GM12872 (cell line): ENCODE data around the gene PLXNB2.

Source experiments
- TF ChIP-seq, protein P1 (sequence below): IDR thresholded peaks from 3 replicates; pipeline ENCODE4 v1.5.1; 2011; ENCODE audit warnings: low read depth, mild to moderate bottlenecking, low read length, moderate library complexity; ENCODE audit not compliant: insufficient read depth

Gene PLXNB2

DNA sequence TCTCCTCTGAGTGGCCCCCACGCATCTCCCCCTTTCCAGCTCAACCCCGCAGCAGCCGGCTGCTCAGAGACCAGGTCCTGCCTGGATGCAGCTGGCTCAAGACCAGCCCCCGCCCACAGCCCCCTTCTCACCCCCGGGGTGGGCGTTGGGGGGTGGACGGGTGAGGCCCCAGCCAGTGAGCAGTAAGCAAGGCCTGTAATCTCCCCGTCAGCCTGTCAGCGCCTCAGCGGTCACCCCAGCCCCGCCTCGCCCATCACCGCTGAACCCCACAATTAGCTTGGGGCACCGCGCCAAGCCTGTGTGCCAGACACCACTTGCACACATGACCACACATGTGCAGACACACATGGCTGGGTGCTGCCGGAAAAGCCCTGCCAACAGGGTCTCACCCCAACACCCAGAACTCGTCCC, 5.9 kb downstream of the PLXNB2 start:
- TF ChIP-seq, protein P1, sequence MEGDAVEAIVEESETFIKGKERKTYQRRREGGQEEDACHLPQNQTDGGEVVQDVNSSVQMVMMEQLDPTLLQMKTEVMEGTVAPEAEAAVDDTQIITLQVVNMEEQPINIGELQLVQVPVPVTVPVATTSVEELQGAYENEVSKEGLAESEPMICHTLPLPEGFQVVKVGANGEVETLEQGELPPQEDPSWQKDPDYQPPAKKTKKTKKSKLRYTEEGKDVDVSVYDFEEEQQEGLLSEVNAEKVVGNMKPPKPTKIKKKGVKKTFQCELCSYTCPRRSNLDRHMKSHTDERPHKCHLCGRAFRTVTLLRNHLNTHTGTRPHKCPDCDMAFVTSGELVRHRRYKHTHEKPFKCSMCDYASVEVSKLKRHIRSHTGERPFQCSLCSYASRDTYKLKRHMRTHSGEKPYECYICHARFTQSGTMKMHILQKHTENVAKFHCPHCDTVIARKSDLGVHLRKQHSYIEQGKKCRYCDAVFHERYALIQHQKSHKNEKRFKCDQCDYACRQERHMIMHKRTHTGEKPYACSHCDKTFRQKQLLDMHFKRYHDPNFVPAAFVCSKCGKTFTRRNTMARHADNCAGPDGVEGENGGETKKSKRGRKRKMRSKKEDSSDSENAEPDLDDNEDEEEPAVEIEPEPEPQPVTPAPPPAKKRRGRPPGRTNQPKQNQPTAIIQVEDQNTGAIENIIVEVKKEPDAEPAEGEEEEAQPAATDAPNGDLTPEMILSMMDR: no peak

DNA sequence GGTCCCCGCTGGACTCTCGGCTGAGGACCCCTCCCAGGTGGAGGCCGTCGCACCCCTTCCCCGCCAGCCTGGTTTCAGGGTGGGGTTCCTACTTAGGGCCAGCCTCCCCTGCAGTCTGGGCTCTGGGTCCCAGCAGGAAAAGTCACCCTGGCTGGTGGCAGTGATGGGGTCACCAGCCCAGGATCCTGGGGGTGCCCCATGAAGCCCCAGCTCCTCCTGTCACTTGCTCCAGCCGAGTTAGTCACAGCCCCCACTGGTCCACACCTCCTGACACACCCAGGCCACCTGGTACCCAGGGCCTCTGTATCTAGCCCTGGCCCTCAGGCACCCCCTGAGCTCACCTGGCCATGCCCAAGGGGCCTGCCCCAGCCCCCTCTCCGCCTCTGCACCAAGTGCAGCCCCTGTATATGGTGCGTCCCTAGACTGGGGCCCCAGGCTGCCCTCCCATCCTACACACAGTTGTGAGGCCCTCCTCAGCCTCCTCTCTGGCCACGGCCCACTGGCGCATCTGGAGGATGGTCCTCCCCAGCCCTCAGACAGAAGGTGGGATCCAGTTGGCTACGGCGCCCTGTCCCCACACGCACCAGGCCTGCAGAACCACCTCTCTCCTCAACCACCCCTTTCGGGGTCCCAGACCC, 6.7 kb downstream of the PLXNB2 start:
- TF ChIP-seq, protein P1: no peak

DNA sequence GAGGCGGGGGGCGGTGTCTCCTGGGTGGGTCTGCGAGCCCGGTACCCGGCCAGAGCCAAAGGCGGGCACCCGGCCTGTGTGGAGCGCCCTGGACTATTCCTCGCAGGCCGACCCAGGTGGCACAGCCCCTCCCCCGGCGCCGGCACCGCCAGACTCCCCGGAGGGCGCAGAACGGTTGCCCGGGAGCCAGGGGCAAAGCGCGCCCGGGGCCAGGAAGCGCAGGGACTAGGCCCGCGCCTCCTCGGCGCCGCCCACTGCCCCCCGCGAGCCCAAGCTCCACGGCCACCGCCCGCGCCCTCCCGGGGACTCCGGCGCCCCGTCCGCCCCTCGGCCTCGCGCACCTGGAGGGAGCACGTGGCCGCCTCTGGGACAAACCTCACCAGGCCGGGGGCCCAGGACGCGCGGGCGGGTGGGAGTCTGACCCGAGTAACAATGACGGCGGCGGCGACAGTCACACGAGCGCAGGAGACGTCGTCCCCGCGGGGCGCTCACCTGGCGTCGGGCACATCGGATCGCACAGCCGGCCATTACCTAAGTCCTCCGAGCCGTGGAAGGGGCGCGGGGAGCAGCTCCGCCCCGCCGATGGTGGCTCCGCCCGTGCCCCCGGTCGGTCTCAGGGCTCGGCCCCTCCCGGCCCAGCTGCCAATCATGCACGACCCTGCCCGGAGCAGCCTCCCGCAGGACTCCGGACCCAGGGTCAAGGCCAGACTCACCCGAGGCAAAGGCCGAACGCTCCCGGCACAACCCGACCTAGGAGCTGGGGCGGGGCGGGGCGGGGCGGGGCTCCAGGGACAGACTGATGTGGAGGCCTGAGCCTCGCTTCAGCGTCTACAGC, 7.4 kb downstream of the PLXNB2 start:
- TF ChIP-seq, protein P1: no peak

DNA sequence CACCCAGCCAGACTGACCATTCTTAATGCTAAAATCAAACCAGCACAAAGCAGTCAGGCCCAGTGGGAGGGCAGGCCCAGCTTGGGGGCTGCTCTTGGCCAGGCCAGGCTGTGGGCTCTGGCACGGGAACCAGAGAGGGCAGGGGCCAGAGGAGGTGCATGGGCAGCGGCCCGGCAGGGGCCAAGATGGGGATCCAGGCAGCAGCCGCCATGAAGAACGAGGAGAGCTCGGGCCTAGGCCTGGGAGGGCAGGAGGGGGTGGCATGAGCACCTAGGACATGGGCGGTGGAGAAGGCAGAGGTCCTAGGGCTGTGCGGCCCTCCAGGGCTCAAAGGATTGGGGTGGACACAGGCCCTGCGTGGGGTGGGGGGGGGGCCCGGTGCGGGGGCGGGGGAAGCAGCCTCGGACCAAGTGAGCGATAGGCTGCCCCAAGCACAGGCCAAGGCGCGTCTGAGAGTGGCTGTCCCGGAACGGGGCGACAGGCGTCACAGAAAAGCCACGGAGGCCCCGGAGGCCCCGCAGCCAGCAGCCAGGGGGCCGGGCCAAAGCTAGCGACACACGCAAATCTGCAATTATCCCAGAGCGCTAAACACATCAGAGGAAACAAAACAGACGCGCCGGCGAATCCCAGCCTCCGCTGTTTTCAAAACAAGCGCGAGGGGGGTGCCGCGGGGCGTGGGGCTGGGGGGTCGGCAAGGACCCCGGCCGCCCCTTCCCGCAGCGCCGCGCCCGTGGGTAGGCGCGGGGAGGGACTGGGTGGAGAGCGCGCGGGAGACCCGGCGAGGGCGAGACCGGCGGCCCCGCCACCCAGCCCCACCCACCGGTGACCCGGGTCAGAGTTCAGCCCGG, 8.3 kb downstream of the PLXNB2 start:
- TF ChIP-seq, protein P1: no peak

DNA sequence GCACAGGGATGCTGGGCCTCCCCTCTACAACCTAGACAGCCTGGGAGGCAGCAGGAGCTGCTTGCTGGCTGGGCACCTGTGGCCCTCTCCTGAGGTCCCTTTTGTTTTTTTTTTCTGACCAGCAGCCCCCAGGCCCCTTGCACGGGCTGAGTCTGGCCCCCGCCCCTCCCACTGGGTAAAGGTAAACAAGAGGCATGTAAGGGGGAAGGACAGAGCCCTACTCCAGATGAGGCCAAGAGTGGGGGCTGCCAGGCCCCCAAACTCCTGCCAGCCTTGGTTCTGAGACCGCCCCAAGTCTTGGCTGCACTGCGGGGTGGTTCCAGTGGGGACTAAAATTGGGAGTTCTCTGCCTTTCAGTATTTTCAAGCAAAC, 9.2 kb downstream of the PLXNB2 start:
- TF ChIP-seq, protein P1: no peak

DNA sequence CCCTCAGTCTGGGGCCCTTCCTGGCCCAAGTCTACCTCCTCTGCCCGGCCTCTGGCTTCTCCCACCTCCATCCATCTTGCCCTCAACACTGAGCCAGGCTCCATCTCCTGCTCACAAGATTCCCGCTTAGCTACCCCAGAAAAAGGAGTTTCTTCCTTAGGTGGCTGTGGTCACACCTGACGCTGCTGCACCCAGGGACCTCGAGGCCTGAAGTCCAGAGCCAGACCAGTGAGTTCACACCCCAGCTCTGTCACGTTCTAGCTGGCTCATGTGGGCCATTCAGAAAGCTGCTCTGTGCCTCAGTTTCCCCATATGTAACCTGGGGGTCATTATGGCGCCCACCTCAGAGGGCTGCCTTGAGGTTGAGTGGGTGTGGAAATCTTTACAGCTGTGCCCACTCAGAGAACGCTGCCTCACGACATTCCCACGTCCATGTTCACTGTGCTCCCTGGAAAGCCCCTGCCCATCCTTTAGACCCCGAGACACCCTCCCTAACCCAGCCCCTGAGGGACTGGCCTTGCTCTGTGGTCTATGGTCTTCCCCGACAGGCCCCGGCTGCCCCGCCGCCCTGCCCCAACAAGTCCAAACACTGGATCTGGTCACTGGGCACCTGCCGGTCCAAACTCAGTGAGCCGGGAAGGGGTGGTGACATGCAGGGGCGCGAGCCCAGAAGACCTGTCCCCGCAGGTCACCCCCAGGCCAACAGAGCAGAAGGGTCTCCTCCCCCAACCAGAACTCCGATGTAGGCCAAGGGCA, 9.8 kb downstream of the PLXNB2 start:
- TF ChIP-seq, protein P1: no peak
